CD4-positive, alpha-beta T cell treated with Interleukin-15 for 1 hour (primary cell): ENCODE data around the gene IFITM10.
A peak's percentile ranks its signal among the peaks of the same experiment; 100 is the strongest.

Experiments used
- DNase-seq: peaks from one replicate; pipeline ENCODE4 v3.0.0-alpha.2; 2020

IFITM10 gene

GRCh38 chr11:1750481-1750839, at the start of gene IFITM10:
TSS of gene IFITM10 (minus strand) at chr11:1750595. CDS start at chr11:1750442, 153 bp downstream.
- no peak for DNase-seq

- no peak for DNase-seq
Measured at GRCh38 chr11:1797391-1798125, 47.2 kb upstream of the IFITM10 start.

- DNase-seq: no peak
Measured at GRCh38 chr11:1796413-1797011, 46.1 kb upstream of the IFITM10 start.

- DNase-seq: no peak
Measured at GRCh38 chr11:1793081-1793480, 42.7 kb upstream of the IFITM10 start.

GRCh38 chr11:1792461-1792860, 42.1 kb upstream of the IFITM10 start:
- DNase-seq: no peak

- no peak for DNase-seq
Measured at GRCh38 chr11:1791912-1792311, 41.5 kb upstream of the IFITM10 start.

GRCh38 chr11:1786466-1786865, 36.1 kb upstream of the IFITM10 start:
- no peak for DNase-seq

GRCh38 chr11:1785749-1786413, 35.5 kb upstream of the IFITM10 start:
- no peak for DNase-seq

- DNase-seq: no peak
Measured at GRCh38 chr11:1784761-1785650, 34.6 kb upstream of the IFITM10 start.

GRCh38 chr11:1783725-1784529, 33.5 kb upstream of the IFITM10 start:
- no peak for DNase-seq

GRCh38 chr11:1782831-1783724, 32.7 kb upstream of the IFITM10 start:
- DNase-seq: peak; percentile 65

- DNase-seq: peak; percentile 47
Measured at GRCh38 chr11:1782031-1782590, 31.7 kb upstream of the IFITM10 start.

- DNase-seq: no peak
Measured at GRCh38 chr11:1781593-1781975, 31.2 kb upstream of the IFITM10 start.

- peak; percentile 58 for DNase-seq
Measured at GRCh38 chr11:1780700-1781592, 30.6 kb upstream of the IFITM10 start.

- DNase-seq: no peak
Measured at GRCh38 chr11:1779806-1780699, 29.7 kb upstream of the IFITM10 start.

GRCh38 chr11:1779034-1779805, 28.8 kb upstream of the IFITM10 start:
- DNase-seq: no peak

GRCh38 chr11:1778141-1778911, 27.9 kb upstream of the IFITM10 start:
- no peak for DNase-seq
